Endothelial cell (in vitro differentiated cells): ENCODE results near the gene CCDC77. TPM values are rescaled to one million over a fixed set of nuclear protein-coding genes. Genes with fewer than 3 reads are reported as not detected.

Experiments used
- DNase-seq: peaks from one replicate; pipeline ENCODE4 v3.0.0; 2021; ENCODE audit warnings: low spot score
- H3K27ac Mint-ChIP-seq: one replicate; pipeline ENCODE4 v1.8.0; 2021; ENCODE audit warnings: mixed read lengths, inconsistent platforms; ENCODE audit not compliant: unreplicated experiment
- H3K27me3 Mint-ChIP-seq: one replicate; pipeline ENCODE4 v1.8.0; 2021; ENCODE audit warnings: mild to moderate bottlenecking, moderate library complexity, mixed read lengths, inconsistent platforms; ENCODE audit not compliant: unreplicated experiment
- H3K36me3 Mint-ChIP-seq: one replicate; pipeline ENCODE4 v1.8.0; 2021; ENCODE audit warnings: mild to moderate bottlenecking, low read depth, mixed read lengths, inconsistent platforms; ENCODE audit not compliant: unreplicated experiment
- H3K4me1 Mint-ChIP-seq: one replicate; pipeline ENCODE4 v1.8.0; 2021; ENCODE audit warnings: mild to moderate bottlenecking, mixed read lengths, inconsistent platforms; ENCODE audit not compliant: unreplicated experiment
- H3K4me3 Mint-ChIP-seq: one replicate; pipeline ENCODE4 v1.8.0; 2021; ENCODE audit warnings: mild to moderate bottlenecking, mixed read lengths, inconsistent platforms; ENCODE audit not compliant: unreplicated experiment
- H3K9me3 Mint-ChIP-seq: one replicate; pipeline ENCODE4 v1.8.0; 2021; ENCODE audit warnings: mixed read lengths, inconsistent platforms; ENCODE audit not compliant: unreplicated experiment
- total RNA-seq: library from RNA; stranded (reverse); fragmentation: NEBNext Ultra II Directional; extraction: Animal tissue kit (Norgen Biotek cat#: 25700); gene quantifications from one replicate; pipeline ENCODE4 v1.2.1, GENCODE V29; 2021; ENCODE audit not compliant: unreplicated experiment
- TF ChIP-seq, protein P1 (sequence below): fragments of 200-600 bp; sonication (generic); IDR thresholded peaks from one replicate; pipeline ENCODE4 v1.5.0; 2021; ENCODE audit warnings: antibody characterized with exemption; ENCODE audit not compliant: unreplicated experiment

CCDC77 gene
- total RNA-seq, 1 donor from 2014 or later, result 13.3 TPM

DNA sequence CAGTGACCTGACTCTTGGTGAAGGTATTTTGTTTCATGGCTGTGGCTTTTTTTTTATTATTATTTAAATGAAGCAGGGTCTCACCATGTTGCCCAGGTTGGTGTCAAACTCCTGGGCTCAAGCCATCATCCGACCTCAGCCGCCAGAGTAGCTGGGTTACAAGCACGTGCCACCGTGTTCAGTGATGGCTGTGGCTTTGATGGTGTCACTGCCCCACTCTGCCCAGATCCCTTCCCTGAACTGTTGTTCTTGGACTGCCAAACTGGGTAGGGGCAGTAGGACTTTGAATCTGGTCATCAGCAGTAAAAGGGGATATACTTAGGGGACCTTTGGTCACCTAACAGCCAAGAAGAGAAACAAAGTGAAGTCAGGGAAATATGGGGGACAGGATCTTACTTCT lies 77.7 kb downstream of the CCDC77 start:
- Mint-ChIP-seq H3K4me3 (no peak overlapping the region), H3K27me3 (peaks cover 3% of the 10 kb centered on the region), H3K27ac (no peak overlapping the region), H3K9me3 (no peaks in the 10 kb centered on the region), H3K36me3 (no peaks in the 10 kb centered on the region), H3K4me1 (peaks cover 8% of the 10 kb centered on the region)
- no peak for DNase-seq
- TF ChIP-seq, protein P1, sequence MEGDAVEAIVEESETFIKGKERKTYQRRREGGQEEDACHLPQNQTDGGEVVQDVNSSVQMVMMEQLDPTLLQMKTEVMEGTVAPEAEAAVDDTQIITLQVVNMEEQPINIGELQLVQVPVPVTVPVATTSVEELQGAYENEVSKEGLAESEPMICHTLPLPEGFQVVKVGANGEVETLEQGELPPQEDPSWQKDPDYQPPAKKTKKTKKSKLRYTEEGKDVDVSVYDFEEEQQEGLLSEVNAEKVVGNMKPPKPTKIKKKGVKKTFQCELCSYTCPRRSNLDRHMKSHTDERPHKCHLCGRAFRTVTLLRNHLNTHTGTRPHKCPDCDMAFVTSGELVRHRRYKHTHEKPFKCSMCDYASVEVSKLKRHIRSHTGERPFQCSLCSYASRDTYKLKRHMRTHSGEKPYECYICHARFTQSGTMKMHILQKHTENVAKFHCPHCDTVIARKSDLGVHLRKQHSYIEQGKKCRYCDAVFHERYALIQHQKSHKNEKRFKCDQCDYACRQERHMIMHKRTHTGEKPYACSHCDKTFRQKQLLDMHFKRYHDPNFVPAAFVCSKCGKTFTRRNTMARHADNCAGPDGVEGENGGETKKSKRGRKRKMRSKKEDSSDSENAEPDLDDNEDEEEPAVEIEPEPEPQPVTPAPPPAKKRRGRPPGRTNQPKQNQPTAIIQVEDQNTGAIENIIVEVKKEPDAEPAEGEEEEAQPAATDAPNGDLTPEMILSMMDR, result no peak

DNA sequence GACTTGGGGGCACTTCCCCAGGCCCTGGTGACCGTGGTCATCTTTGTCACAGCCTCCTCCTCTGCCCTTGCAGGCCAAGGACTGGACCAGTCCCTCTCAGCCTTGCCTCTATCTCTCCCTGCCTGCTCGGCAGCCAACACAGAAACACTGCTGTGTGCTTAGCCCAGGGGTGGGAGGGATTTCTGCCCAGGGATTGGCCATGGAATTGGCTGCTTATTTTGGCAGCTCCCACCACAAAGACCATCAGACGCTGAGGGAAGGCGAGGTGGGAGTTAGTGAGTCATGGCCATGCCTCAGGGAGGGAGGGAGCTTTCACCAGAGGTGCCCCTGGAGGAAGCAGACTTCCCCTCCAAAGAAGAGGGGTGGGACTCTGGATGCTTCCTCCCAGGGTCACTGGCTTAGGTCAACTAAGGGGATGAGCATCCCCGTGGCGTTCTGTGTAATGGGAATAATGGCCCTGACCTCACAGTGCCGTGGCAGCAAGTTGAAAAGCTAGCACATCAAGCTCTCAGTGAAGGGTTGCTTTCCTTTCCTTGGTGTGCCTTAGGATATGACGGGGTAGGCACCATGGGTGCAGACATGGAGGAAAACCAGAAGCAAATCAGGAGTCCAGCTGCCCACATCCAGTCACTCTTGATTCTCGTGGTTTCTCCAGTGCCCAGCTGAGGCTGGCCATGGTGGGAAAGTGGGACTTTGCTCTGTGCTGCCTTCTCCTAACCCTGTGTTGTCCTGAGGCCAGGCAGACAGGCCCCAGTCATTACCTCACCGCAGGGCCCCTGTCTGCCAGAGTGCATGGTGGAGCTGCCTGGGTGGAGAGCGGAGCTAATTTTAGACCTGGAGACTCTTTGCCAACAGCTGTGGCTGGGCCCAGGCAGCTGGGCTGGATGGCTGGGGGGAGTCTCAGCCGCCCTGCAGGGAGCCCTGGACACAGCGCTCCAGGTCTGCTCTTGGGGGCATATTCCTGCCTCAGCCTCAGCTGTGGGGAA lies 79.7 kb downstream of the CCDC77 start:
- TF ChIP-seq, protein P1, result no peak
- Mint-ChIP-seq H3K27me3 (peaks cover 1% of the 10 kb centered on the region), H3K4me1 (peaks cover 3% of the 10 kb centered on the region), H3K27ac (no peak overlapping the region), H3K9me3 (no peaks in the 10 kb centered on the region), H3K4me3 (no peak overlapping the region), H3K36me3 (no peaks in the 10 kb centered on the region)
- DNase-seq, result no peak

DNA sequence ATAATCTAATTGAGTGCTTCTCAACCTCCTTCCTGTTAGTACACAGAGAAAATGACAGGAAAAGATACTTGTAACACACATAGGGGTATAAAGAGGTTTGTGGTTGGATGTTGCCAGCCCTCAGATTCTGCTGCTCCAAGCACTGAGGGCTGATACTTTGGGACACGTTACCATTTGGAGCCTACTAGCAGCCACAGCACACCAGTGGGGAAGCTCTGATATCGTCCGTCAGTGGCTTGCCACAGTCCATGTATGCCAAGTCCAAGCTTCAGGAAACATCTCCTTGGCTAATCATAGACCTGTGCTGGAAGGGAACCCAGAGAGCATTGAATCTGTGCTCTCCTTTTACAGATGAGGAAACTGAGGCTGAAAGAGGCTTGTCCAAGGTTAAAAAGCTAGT lies 80.6 kb downstream of the CCDC77 start:
- Mint-ChIP-seq H3K27ac (no peak overlapping the region), H3K36me3 (no peaks in the 10 kb centered on the region), H3K9me3 (no peaks in the 10 kb centered on the region), H3K4me3 (no peak overlapping the region), H3K27me3 (peaks cover 1% of the 10 kb centered on the region), H3K4me1 (peaks cover 3% of the 10 kb centered on the region)
- no peak for DNase-seq
- TF ChIP-seq, protein P1, result no peak

DNA sequence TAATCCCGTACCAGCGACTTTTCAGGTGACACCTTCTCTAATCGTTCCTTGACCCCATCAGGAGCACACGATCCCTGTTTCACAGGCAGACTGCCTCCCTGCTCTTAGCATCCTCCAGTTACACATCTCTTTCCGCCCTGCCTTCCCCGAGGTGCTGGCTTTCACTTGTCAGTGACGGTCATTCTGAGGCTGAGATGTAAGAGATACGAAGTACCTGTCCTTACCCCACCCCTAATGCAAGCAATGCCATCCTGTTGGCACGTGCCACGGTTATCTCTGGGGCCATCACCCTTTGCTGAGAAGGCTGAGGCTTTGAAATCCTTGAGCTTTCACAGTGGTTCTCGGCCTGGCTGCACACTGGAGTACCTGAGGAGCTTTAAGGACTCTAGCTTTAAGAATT lies 82.7 kb downstream of the CCDC77 start:
- Mint-ChIP-seq H3K9me3 (no peaks in the 10 kb centered on the region), H3K4me3 (no peak overlapping the region), H3K27me3 (peaks cover 1% of the 10 kb centered on the region), H3K27ac (no peak overlapping the region), H3K4me1 (peaks cover 3% of the 10 kb centered on the region), H3K36me3 (no peaks in the 10 kb centered on the region)
- DNase-seq, result no peak
- TF ChIP-seq, protein P1, result no peak

DNA sequence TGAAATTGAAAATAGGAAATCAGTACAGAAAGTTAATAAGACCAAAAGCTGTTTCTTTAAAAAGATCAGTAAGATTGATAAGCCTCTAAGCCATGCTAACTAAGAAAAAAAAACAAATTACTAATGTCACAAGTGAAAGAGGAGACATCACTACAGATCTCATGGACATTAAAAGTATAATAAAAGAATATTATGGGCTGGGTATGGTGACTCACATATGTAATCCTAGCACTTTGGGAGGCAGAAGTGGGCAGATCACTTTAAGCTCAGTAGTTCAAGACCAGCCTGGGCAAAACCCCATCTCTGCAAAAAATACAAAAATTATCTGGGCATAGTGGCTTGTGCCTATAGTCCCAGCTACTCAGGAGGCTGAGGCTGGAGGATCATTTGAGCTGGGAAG lies 88.8 kb downstream of the CCDC77 start:
- no peaks in the 10 kb centered on the region for H3K27me3 Mint-ChIP-seq
- H3K4me1 Mint-ChIP-seq, result no peaks in the 10 kb centered on the region
- H3K4me3 Mint-ChIP-seq, result no peak overlapping the region
- TF ChIP-seq, protein P1, result no peak
- H3K36me3 Mint-ChIP-seq, result peaks cover 4% of the 10 kb centered on the region
- H3K9me3 Mint-ChIP-seq, result no peaks in the 10 kb centered on the region
- DNase-seq, result no peak
- H3K27ac Mint-ChIP-seq, result no peak overlapping the region
